Thyroid gland (tissue), 4 donors: Measurements from ENCODE around the gene ADAMTS6. TPM values are rescaled to one million over a fixed set of nuclear protein-coding genes. Genes with fewer than 3 reads are reported as not detected.

Experiments
- DNase-seq, 2 donors: peaks; one replicate each; pipeline ENCODE4 v3.0.0-alpha.2; 2019
- H3K27ac ChIP-seq, 3 donors: fragments of 200-600 bp; sonication (generic); 1 replicate in 2 of 3; 2 replicates in 1 of 3; pipeline ENCODE4 v1.5.1; 2016 to 2019; ENCODE audit warnings: mild to moderate bottlenecking in 1 of 3, moderate library complexity in 1 of 3
- H3K27me3 ChIP-seq: fragments of 200-600 bp; sonication (generic); one replicate; pipeline ENCODE4 v1.5.1; 2019
- H3K36me3 ChIP-seq, 2 donors: fragments of 200-600 bp; sonication (generic); one replicate each; pipeline ENCODE4 v1.5.1; 2016 to 2019
- H3K4me1 ChIP-seq, 2 donors: fragments of 200-600 bp; sonication (generic); one replicate each; pipeline ENCODE4 v1.5.1; 2017 to 2019
- H3K4me3 ChIP-seq, 3 donors: fragments of 200-600 bp; sonication (generic); replicated peaks in 1 of 3; 1 replicate in 2 of 3; 2 replicates in 1 of 3; pipeline ENCODE4 v1.5.1; 2016; ENCODE audit warnings: mild to moderate bottlenecking in 1 of 3
- H3K9me3 ChIP-seq: fragments of 200-600 bp; sonication (generic); one replicate; pipeline ENCODE4 v1.5.1; 2017
- CTCF ChIP-seq, 6 experiments: fragments of 200-600 bp in 3 of 6; fragments of 450-650 bp in 3 of 6; sonication (generic) in 3 of 6; IDR thresholded peaks; one replicate each; pipeline ENCODE4 v1.5.1; 2016 to 2019; ENCODE audit warnings: antibody characterized with exemption in 6 of 6, mild to moderate bottlenecking in 2 of 6, inconsistent platforms in 1 of 6, moderate library complexity in 1 of 6
- POLR2A ChIP-seq, 2 donors: fragments of 450-650 bp; IDR thresholded peaks; one replicate each; pipeline ENCODE4 v1.6.1; 2017; ENCODE audit warnings: antibody characterized with exemption in 2 of 2, mild to moderate bottlenecking in 2 of 2, moderate library complexity in 1 of 2
- WGBS, 2 donors: methylation state at CpG; one replicate each; pipeline ENCODE4 v1.1.5; 2017; 5-methylcytosine and 5-hydroxymethylcytosine counted together
- intact Hi-C: fragments of 100-400 bp; cut with DNase I; formaldehyde crosslinking; loops from one replicate; pipeline ENCODE4 v1.15.1; 2023
- total RNA-seq, 4 donors: library from RNA; depleted of rRNA; stranded (reverse); fragments of >200 nt; gene quantifications; one replicate each; pipeline ENCODE4 v1.2.3, GENCODE V29; 2016

Gene ADAMTS6
- total RNA-seq, 4 donors from 2014 or later: 1.0 to 3.4 (median 3.3) TPM

- no peaks in the 10 kb centered on the region for H3K36me3 ChIP-seq
- H3K27me3 ChIP-seq: no peaks in the 10 kb centered on the region
- H3K4me1 ChIP-seq: no peaks in the 10 kb centered on the region
- H3K4me3 ChIP-seq: no peak overlapping the region
- no peaks in the 10 kb centered on the region for H3K9me3 ChIP-seq
- no peak overlapping the region for H3K27ac ChIP-seq
- no peak for TF ChIP-seq CTCF (IDR thresholded peaks at IDR 0.05)
- TF ChIP-seq POLR2A (IDR thresholded peaks at IDR 0.05): no peak
- DNase-seq: no peak
- intact Hi-C loops: no loop called here
These were observed 189.5 kb downstream of the ADAMTS6 start for GRCh38 chr5:65292196-65292595.

- H3K36me3 ChIP-seq: no peaks in the 10 kb centered on the region
- TF ChIP-seq CTCF (IDR thresholded peaks at IDR 0.05) (no peak), POLR2A (IDR thresholded peaks at IDR 0.05) (no peak)
- no peaks in the 10 kb centered on the region for H3K9me3 ChIP-seq
- intact Hi-C loops: no loop called here
- no peak overlapping the region for H3K4me3 ChIP-seq
- no peak for DNase-seq
- WGBS, 2 donors: 90 to 95% methylated on average over 1 of the region's 1 CpG
- no peaks in the 10 kb centered on the region for H3K4me1 ChIP-seq
- no peak overlapping the region for H3K27ac ChIP-seq
- H3K27me3 ChIP-seq: no peaks in the 10 kb centered on the region
These were observed 191.0 kb downstream of the ADAMTS6 start for GRCh38 chr5:65290677-65291076.

- Histone ChIP-seq H3K27me3 (no peaks in the 10 kb centered on the region), H3K4me1 (no peaks in the 10 kb centered on the region), H3K9me3 (no peaks in the 10 kb centered on the region), H3K27ac (no peak overlapping the region), H3K4me3 (no peak overlapping the region), H3K36me3 (no peaks in the 10 kb centered on the region)
- WGBS, 2 donors: 85 to 91% methylated on average over 2 of the region's 2 CpGs
- DNase-seq: no peak
- intact Hi-C loops: no loop called here
- TF ChIP-seq POLR2A (IDR thresholded peaks at IDR 0.05) (no peak), CTCF (IDR thresholded peaks at IDR 0.05) (no peak)
These were observed 193.1 kb downstream of the ADAMTS6 start for GRCh38 chr5:65288657-65289056.

GRCh38 chr5:65279603-65280002 lies 202.1 kb downstream of the ADAMTS6 start:
- H3K4me3 ChIP-seq: no peak overlapping the region
- TF ChIP-seq CTCF (IDR thresholded peaks at IDR 0.05): no peak
- no peak for TF ChIP-seq POLR2A (IDR thresholded peaks at IDR 0.05)
- no peaks in the 10 kb centered on the region for H3K9me3 ChIP-seq
- 87 to 91% methylated on average over 2 of the region's 2 CpGs for WGBS, 2 donors
- no peaks in the 10 kb centered on the region for H3K4me1 ChIP-seq
- H3K27me3 ChIP-seq: no peaks in the 10 kb centered on the region
- no peak for DNase-seq
- H3K27ac ChIP-seq: no peak overlapping the region
- intact Hi-C loops: no loop called here
- no peaks in the 10 kb centered on the region for H3K36me3 ChIP-seq

- Histone ChIP-seq H3K36me3 (no peaks in the 10 kb centered on the region), H3K4me1 (no peaks in the 10 kb centered on the region), H3K27ac (no peak overlapping the region), H3K27me3 (no peaks in the 10 kb centered on the region), H3K9me3 (no peaks in the 10 kb centered on the region), H3K4me3 (no peak overlapping the region)
- DNase-seq: no peak
- WGBS, 2 donors: 85 to 86% methylated on average over 1 of the region's 1 CpG
- intact Hi-C loops: no loop called here
- TF ChIP-seq POLR2A (IDR thresholded peaks at IDR 0.05): no peak
- TF ChIP-seq CTCF (IDR thresholded peaks at IDR 0.05): no peak
These were observed 205.4 kb downstream of the ADAMTS6 start for GRCh38 chr5:65276178-65276890.
